Sigmoid colon (tissue), 4 donors: ENCODE results near the gene RPL21.

Experiments
- CTCF ChIP-seq, 4 experiments: fragments of 450-650 bp in 3 of 4; fragments of 200-600 bp in 1 of 4; IDR thresholded peaks; one replicate each; pipeline ENCODE4 v1.5.1; 2016 to 2019; ENCODE audit warnings: antibody characterized with exemption in 4 of 4, mild to moderate bottlenecking in 3 of 4, moderate library complexity in 2 of 4
- EP300 ChIP-seq, 4 donors: sonication (generic); formaldehyde crosslinking; IDR thresholded peaks; one replicate each; pipeline ENCODE4 v1.6.1; 2017; ENCODE audit warnings: antibody characterized with exemption in 4 of 4
- POLR2A ChIP-seq, 2 donors: fragments of 450-650 bp; IDR thresholded peaks; one replicate each; pipeline ENCODE4 v1.6.1; 2016; ENCODE audit warnings: antibody characterized with exemption in 2 of 2, mild to moderate bottlenecking in 2 of 2, moderate library complexity in 2 of 2
- POLR2AphosphoS5 ChIP-seq, 4 donors: sonication (generic); formaldehyde crosslinking; IDR thresholded peaks; one replicate each; pipeline ENCODE4 v1.6.1; 2017; ENCODE audit warnings: antibody characterized with exemption in 4 of 4

GRCh38 chr13:27264181-27264580 is 12.8 kb downstream of the RPL21 start:
- peak in 1 of 4 donors; percentile 16 for TF ChIP-seq POLR2AphosphoS5 (IDR thresholded peaks at IDR 0.05)
- TF ChIP-seq EP300 (IDR thresholded peaks at IDR 0.05), result no peak
- no peak for TF ChIP-seq CTCF (IDR thresholded peaks at IDR 0.05)
- no peak for TF ChIP-seq POLR2A (IDR thresholded peaks at IDR 0.05)
